Measurements from ENCODE around the gene TFG. TPM values are rescaled to one million over a fixed set of nuclear protein-coding genes. Genes with fewer than 3 reads are reported as not detected.

The TFG gene
- total RNA-seq, result 86.7 and 93.1 TPM in 2 replicates

GRCh38 chr3:100708989-100709841, at the start of gene TFG:
TSS of gene TFG (plus strand) at chr3:100709494. CDS start at chr3:100713686, 4,192 bp downstream.

Other genes starting within 250 kb of the TFG start
- 29.2 and 50.8 TPM in 2 replicates for gene TMEM45A, start 216.9 kb upstream of the TFG start, total RNA-seq
- not detected in 2 replicates for gene ADGRG7, start 99.9 kb upstream of the TFG start, total RNA-seq